GM21786 (cell line): ENCODE results near the gene TFEB.
A peak's percentile ranks its signal among the peaks of the same experiment; 100 is the strongest.

Experiments
- ATAC-seq: cut with Tn5 transposase; IDR thresholded peaks from one replicate; pipeline ENCODE4 v1.9.1; 2021; ENCODE audit not compliant: unreplicated experiment

TFEB gene

GRCh38 chr6:41739041-41739440, 3.6 kb upstream of the TFEB start:
- no peak for ATAC-seq

DNA sequence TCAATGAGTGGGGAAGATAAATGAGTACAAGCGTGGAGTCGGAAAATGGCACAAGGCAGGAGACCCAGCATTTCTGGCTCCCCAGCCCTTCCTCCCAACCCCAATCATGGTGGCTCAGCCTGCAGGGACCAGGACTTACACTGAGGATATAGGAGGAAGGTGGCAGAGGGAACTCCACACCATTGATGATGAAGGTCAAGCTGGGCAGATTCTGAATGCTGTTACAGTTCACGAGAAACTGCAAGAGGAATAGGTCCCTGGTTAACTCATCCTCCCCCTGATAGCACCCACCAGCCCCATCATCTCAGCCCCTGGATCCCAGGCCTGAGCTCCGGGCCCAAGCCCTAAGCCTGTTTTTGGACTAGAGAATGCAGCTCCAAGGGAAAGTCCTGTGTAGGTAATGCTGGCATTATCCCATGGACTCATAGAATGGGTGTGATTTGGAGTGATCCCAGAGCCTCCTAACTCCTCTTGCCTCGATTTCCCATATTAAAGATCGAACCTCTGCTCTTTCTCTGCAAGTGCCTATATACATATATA, 2.3 kb upstream of the TFEB start:
- ATAC-seq: no peak

GRCh38 chr6:41736800-41737555, 1.6 kb upstream of the TFEB start:
- ATAC-seq: no peak

DNA sequence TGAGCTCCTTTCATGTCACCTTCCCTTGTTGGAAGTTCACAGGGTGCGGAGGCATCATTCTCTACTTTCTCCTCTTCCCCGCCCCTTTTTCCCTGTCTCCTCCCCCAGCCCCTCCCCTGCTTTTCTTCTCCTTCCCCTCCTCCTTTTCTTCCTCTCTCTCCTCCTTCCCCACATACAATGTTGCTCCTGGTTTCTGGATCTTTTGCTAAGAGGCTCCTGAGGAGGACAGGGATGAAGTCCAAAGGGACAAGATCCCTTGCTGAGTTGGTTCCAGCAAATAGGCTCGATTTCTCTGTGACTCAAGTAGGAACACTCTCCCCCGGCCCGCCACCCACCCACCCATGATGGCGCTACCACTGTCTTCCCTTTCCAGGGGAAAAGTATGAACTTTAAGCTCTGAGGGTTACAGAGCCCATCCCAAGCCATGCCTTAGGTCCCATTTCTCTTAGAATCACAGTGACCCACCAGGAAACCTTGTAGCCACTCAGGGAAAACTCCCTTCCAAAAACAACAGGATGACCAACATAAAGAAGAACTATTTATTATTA, 852 bp upstream of the TFEB start:
- ATAC-seq: no peak

DNA sequence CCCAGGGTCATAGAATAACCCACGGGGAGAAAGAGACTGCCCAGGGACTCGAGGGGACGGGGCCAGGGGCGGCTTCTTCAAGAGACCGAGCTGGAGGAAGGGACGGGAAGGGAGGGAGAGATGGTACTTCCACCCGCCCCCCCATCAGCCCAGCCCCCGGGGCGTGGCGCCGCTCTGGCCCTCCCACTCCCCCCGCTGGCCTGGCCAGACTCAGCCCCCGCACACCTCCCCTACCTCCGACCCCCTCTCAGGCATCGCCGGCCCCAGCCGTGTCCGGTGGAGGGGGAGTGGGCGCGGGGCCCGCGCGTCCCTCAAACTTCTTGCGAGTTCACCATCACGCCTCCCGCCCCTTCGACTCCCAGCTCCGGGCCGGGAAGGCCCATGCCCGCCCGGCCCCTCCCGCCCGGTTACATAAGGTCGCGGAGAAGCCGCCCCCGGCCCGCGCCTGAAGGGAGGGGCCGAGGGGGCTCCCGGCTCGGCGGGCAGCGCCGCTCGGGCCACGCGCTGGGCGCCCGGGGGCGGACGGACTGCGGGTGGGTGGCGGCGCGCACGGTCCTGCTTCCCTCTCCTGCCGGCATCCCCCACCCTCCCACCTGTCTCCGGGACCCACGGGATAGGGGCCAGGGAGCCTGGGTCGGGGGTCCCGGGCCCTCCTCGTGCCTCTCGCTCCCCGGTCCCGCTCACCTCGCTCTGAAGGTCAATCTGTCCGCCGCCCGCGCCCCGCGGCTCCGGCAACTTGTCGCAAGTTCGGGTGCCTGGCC, 562 bp downstream of the TFEB start:
- ATAC-seq: peak; percentile 18

DNA sequence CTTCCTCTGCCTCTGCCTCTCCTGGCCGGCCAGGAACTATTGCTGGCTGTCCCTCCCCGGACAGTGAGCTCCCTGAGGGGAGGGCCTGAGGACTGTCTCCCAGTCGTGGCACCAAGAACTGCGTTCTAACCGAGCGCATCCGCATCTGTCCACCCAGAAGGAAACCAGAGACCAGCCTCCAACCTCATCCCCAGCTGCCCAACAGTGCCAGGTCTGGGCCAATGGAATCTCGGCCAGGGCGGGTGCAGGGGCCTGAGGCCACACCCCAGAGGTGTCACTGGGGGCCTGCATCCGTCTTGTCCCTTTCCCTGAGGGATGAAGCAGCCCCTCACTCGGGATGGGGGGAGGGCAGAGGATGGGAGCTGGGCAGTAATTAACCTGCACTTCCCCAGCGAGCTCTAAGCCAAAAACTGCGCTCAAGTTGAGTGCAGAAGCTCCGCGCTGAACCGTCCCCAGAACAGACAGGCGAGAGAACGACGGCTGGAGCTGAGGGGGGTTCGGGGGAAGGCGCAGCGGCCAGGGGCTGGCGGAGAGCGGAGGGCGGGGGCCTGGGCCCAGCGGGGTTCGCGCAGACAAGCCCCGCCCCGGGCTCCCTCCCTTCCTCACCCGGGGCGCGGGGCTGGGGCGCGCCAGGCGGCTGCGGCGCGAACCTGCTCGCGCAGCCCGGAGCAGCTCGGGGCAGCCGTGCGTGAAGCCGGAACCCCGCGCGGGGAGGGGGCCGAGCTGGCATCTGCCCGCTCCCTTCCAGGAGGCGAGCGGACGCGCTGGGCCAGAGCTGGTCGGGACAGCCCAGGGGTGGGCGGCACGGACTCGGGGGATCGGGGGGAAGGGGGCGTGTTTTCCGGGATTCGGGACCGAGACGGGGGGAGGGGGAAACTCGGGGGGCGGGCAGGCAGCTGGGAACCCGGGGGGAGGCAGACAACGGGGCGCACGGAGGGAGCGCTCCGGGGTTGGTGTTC, 1.4 kb downstream of the TFEB start:
- ATAC-seq: peak; percentile 33

DNA sequence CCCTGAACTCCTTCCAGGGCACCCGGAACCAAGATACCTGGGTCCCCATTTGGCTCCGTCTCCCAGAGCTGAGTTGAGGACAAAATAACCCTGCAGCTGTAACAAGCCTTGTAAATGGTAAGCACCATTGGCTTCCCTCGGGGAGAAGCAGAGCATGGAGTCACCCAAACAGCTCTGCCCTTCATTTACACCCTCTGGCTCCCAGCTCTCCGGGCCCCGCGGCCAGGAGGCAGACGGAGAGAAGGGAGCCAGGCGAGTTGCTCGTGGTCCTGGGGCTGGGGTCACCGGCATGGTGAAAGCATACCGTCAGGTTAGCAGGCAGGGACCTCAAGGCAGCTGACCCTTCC, 2.1 kb downstream of the TFEB start:
- ATAC-seq: no peak

GRCh38 chr6:41732591-41733359, 2.6 kb downstream of the TFEB start:
- ATAC-seq: peak; percentile 37

- no peak for ATAC-seq
Measured at GRCh38 chr6:41732149-41732548, 3.3 kb downstream of the TFEB start.

DNA sequence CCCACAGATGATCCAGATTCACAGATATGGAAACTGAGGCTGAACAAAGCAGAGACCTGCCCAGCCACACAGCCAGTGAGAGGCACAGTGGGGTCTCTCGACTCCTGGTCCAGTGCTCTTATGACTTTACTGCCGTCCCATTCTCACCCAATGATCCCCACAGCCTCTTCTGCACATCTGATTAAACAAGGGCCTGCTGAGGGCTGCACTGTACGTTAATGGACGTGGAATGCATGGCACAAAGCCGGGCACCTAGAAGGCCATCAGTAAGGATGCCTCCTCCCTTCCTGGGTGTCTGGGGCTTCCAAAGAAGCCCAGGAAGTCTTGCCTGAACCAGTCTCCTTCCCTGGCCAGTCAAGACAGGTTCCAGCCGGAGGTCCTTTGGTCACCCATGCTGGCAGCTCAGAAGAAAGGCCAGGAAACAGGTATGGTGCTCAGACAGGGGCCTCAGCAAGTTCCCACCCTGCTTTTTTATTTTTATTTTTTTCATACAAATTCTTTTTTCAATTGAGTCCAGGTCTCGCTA, 3.8 kb downstream of the TFEB start:
- ATAC-seq: no peak

DNA sequence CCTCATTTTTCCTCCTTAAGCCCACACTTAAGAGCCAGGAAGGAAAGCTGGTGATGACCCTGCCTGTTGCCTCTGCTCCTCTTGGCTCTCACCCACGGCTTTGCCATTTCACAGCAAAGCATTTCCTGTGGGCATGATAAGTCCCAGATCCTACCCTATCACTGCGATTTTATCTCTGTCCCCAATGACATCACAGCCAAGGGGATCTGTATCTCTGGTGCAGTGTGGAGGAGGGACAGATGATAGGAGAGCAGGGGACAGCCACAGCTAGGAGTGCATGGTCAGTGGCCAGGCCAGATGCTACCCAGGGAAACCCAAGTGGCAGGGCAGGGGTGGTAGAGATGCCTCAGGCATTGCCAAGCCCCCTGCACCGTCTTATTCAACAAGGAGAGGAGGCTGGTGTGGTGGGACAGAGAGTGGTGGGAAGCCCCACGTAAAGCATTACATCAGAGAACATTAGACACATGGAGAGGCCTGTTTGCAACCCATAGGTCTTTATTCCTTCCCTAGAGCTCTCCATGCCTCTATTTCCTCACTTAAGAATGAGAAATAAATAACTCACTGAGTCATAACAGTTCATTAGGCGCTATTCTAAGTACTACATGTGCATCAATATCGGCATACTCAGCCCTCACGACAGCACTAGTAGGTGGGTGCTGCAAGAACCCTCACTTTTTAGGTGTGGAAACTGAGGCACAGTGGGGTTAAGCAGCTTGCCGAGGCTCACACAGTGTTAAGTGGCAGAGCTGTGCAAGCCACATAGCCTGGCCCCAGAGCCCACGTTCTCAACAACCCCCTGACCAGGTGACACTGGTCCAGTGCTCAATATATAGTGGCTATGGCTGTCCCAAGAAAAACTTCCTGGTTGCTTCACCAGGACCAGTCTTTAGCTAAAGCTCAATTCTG, 4.6 kb downstream of the TFEB start:
- no peak for ATAC-seq

- ATAC-seq: no peak
Measured at GRCh38 chr6:41729624-41730023, 5.8 kb downstream of the TFEB start.

DNA sequence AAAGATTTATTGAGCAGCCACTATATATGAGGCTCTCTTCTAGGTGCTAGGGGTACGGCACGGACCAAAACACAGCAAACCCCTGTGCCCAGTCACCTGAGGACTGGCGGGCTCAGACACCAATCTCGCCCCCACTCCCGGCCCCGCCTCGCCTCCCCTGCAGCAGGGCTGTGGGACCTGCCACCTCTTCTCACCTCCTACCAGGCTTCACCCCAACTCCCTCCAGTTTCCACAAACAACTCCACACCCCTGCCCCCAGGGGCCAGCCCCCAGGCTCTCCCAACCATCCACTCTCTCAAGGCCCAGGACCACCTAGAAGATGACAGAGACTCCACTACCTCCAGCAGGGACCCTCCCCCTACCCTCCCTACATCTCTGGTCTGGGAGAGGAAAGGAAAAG, 6.5 kb downstream of the TFEB start:
- no peak for ATAC-seq

DNA sequence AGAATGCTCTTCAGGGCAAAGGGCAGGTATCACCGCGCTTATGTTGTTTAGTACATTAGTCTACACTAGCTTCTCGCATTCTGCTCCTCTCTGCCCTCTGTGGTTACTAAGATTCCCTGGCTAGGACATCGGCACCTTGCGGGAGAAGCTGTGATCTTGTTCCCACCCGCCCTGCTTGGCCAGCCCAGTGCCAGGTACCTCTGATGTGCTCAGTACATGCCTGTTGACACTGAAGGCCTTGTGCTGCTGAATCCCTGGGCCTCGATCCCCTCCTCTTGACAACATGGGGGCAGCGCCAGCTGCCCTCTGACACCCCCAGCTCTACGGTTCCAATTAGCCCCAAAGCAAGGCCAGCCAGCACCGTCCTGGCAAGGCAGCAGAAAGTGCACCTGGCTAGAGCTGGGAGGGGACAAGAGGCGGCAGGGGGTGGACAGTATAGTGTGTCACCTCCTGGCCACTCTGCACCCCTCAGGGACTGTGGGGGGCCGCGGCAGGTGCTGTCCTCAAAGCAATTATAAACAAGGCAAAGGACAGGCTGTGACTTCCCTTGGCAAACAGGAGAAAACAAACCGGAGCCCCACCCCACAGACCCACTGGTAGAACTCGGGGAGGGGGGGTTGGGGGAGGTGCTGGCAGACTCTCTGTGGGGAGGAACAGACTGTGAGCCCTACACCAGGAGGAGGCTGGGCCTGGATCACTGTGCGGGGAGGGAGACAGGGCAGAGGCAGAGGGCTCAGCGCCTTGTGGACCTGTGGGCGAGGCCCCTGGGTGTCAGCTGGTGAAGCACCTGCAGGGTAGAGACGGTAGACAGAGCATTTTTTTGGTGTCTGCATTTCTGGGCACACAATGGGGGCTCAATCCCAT, 7.1 kb downstream of the TFEB start:
- ATAC-seq: no peak

GRCh38 chr6:41727705-41728072, 7.7 kb downstream of the TFEB start:
- ATAC-seq: no peak

DNA sequence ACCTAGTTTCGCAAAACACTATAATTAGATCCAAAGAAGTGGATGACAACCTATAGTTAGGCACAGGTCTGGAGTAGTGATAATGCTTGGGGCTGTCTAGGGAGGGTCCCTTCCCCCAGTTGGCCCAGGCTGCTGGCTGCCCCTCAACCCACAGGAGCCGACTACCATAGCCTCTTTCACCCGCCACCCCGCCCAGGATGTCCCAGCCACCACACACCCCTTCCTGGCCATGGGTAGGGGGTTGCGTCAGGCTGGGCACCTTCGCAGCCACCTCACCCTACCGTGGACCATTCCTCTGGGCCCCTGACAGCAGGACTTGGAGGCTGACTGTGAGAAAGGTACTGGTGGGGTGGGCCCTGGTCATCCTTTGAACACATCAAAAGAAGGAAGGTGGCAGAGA, 8.5 kb downstream of the TFEB start:
- ATAC-seq: no peak

DNA sequence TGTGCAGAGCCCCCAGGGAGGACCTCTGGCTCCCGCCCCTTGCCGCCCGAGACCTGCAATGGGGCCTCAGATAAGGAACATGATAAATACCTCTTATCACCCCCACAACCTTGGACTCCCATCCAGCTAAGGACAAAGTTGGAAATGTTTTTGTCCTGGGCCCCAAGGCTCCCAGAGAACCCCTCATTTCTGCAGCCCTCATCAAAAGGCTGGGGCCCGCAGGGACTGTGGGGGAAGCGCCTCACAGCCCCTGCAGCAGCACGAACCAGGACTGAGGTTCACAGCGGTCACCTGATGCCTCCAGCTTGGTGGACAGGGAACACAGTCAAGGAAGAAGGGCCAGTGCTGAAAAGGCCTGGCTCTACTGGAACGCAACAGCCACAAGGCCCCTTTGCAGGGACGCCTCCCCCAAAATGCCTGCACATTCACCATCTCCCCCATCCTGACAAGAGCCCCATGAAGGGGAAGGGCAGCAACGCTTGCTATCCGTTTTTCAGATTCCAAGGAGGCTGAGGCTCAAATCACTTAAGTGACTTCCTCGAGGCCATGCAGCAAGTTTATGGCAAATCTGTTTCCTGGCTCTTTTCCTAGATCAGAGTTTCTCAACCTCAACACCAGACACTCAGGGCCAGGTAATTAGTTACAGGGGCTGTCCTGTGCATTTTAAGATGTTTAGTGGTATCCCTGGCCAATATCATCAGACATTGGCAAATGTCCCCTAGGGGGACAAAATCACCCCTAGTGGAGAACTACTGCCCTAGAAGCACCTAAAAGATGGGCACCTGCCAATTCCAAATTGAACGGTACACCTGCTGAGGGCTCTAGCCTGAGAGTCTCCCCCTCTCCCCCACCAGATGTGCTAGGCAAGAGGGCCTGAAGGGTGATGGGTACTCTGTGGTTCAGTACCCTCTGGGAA, 10.6 kb downstream of the TFEB start:
- ATAC-seq: no peak
